ENCODE measurements around the gene GJA5. TPM values are rescaled to one million over a fixed set of nuclear protein-coding genes. Genes with fewer than 3 reads are reported as not detected.

The GJA5 gene
- total RNA-seq, 1 experiment from 2014 or later, result 0.86 TPM

DNA sequence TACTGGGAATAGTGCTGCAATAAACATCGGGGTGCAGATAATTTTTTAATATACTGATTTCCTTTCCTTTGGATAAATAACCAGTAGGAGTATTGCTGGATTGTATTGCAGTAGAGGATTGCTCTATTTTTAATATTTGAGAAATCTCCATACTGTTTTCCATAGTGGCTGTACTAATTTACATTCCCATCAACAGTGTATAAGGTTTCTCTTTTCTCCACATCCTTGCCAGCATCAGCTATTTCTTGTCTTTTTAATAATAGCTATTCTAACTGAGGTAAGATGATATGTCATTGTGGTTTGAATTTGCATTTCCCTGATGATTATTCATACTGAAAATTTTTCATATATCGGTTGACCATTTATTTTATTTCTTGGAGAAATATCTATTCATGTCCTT, 31.1 kb downstream of the GJA5 start:
- no peak for DNase-seq (ENCODE audit: low spot score)

DNA sequence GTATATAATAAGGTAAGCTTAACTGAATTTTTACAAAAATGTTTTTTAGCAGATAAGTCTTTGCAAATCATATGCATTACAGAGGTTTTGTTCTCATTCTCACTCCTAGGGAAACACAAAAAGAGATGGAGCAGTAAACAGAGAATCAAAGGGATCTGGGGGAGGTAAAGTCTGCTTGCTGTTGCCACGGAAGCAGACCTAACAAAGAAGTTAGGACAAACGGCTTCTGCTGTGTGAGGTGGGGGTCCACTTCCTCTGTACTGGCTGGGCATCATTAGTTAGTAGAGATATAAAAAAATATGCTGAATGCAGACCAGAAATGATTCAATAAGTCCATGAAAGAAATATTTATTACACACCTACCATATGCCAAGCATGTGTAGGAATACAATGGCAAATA, 34.2 kb downstream of the GJA5 start:
- DNase-seq (ENCODE audit: low spot score), result no peak

DNA sequence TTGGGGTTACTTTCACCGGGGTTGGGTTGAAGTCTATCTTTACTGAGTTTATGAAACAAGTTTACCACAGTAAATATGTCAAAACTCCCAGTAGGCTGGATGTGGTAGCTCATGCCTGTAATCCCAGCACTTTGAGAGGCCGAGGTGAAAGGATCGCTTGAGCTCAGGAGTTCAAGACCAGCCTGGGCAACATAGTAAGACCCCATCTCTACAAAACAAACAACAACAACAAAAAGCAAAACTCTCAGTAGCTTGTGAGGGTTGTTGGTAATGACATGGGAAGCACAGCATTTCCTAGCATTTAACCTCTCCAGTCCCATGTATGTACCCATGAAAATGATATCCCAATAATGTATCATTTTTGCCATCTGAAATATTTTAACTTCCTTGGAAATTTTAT, 34.7 kb downstream of the GJA5 start:
- no peak for DNase-seq (ENCODE audit: low spot score)

- DNase-seq (ENCODE audit: low spot score), result peak; percentile 90
Observed at GRCh38 chr1:147723691-147724323, 36.6 kb downstream of the GJA5 start.

- DNase-seq (ENCODE audit: low spot score), result no peak
Observed at GRCh38 chr1:147722124-147722523, 38.3 kb downstream of the GJA5 start.

DNA sequence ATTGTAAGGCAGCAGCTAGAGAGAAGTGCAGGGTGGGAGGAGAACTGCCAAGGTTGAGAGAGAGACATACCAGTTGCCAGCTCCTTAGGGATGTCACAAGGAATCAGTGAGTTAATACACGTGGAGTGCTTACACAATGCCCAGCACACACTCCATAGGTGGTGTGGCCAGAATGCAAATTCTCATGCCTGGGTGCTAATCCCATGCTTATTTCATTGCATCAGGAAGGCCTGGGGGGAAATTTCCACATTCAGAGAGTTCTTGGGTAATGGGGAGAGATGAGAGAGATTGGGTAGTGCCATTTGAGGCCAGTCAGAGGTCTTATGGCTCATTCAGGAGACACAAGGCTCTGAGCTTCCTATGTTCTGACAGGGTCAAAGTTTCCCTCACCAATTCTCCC, 38.7 kb downstream of the GJA5 start:
- no peak for DNase-seq (ENCODE audit: low spot score)

DNA sequence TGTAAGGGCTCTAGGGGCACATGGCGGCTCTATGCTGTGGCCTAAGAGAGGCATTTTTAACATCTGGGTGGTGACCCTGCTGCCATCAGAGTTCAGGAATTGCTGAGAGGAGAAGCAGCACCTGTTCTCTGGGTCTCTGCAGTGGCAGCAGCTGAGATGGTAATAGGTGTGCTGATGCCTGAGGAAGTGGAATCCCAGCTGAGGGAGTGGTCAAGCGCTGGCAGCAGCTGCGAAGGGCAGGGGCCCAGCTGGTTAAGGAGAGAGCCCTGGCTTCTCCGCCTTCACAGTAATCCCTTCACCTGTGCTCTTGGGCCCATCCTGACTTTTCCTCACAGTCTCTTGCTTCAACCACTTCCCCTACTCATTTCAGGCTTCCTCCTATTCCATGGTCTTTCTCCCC, 39.8 kb downstream of the GJA5 start:
- no peak for DNase-seq (ENCODE audit: low spot score)

DNA sequence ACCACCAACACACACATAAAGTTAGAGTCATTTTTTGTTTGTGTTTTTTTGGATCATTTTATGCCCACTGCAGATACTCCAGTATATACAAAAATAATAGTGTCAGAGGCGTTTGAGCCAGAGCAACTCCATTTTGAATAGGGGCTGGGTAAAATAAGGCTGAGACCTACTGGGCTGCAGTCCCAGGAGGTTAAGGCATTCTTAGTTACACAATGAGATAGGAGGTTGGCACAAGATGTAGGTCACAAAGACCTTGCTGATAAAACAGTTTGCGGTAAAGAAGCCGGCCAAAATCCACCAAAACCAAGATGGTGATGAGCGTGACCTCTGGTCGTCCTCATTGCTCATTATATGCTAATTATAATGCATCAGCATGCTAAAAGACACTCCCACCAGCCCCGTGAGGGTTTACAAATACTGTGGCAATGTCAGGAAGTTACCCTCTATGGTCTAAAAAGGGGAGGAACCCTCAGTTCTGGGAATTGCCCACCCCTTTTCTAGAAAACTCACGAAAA, 40.6 kb downstream of the GJA5 start:
- no peak for DNase-seq (ENCODE audit: low spot score)

DNA sequence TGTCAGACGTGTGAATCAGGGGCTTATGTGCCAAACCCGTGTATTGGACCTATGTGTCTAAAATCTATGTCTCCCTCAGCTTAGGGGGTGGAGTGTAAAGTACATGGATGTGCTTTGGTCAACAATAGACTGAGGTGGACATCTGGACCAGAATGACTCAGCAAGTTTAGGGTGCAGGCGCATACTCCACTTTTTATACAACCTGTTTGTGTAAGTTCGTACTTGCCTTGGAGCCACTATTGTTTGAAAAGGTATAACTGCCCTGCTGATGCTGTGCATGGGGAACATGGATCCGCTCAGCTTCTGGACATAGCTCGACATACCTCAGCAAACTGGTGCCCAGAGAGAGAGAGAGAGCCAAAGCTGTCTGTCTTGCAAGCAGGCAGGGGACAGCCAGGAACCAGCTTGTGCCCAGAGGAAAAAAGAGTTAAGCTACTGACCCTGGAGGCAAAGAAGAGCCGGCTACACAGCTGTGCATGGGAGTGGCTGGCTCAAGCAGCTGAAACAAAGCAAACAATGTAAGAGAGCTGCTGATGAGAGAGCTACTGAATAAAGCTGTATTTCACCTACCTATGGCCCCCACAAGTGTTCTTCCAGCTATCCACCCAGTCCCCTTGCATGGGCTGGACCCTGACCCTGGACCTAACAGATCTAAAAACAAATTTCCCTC, 41.2 kb downstream of the GJA5 start:
- no peak for DNase-seq (ENCODE audit: low spot score)

DNA sequence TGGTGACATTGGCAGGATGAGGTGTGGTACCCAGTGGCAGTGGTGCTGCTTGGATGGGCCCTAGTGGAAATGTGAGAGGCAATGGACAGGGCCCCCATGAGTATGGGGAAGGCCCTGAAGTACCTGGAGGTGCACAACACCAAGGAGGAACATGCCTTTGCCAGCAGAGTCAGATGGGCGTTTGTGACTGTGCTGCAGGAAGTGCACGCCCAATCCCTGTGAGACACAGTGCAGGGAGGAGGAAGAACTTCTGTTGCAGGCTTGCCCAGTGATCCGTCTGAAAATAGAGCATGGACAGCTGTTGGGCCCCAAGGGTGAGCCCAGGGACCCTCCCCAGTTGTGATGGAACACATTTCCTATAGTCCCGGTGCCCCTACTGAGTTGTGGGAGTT, 42.7 kb downstream of the GJA5 start:
- DNase-seq (ENCODE audit: low spot score), result no peak

- DNase-seq (ENCODE audit: low spot score), result peak; percentile 94
Observed at GRCh38 chr1:147717051-147717705, 43.2 kb downstream of the GJA5 start.

DNA sequence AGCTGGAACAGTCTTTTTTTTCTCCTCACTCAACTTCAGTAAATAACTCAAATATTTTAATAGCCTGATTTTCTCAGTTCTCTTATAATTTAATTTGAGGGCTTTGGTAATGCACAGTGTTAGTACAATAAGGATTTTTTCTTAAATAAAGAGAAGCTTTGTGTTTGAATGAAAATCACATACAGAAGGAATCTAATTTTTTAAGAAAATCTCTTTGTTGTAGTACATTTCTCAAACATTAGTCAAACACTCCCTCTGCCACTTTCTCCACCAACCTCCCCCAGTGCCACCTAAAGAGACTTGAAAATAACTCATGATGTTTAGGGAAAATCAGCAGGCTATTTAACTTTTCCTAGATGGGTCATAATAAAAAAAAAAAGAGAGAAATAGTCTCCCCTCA, 47.8 kb downstream of the GJA5 start:
- no peak for DNase-seq (ENCODE audit: low spot score)

Other genes with a start within 250 kb of the GJA5 start
- 7.4 and 10.0 TPM in 2 replicates for gene BCL9, start 219.1 kb downstream of the GJA5 start, total RNA-seq (2014; rRNA removed; shearing (Covaris generic))
- 28.2 and 38.7 TPM in 2 replicates for gene ACP6, start 90.1 kb downstream of the GJA5 start, total RNA-seq (2014; rRNA removed; shearing (Covaris generic))
- gene GJA8, start 142.2 kb upstream of the GJA5 start, total RNA-seq (2014; rRNA removed; shearing (Covaris generic)), result not detected in 2 replicates
- 4.8 and 12.9 TPM in 2 replicates for gene GPR89B, start 167.8 kb upstream of the GJA5 start, total RNA-seq (2014; rRNA removed; shearing (Covaris generic))

Data from HT-29 (cell line).